HL-60 (cell line): ENCODE data around the gene SLC7A7.
A peak's percentile ranks its signal among the peaks of the same experiment; 100 is the strongest.
"Not testable (repeated sequence)": the region's sequence is repeated elsewhere in the genome, so short reads cannot be mapped to it uniquely, and the experiment has no call there.

Experiments used
- DNase-seq, 2 experiments: peaks; one replicate each; pipeline ENCODE4 v3.0.0-alpha.2; 2010 to 2020; ENCODE audit warnings: low read depth in 1 of 2, low spot score in 1 of 2
- H3K27ac ChIP-seq: fragments of 250-450 bp; sonication (Bioruptor Pico); replicated peaks from 2 replicates; pipeline ENCODE4 v1.5.1; 2020; ENCODE audit warnings: mild to moderate bottlenecking, moderate library complexity
- H3K27me3 ChIP-seq: fragments of 250-450 bp; sonication (Bioruptor Pico); 2 replicates; pipeline ENCODE4 v1.5.1; 2021; ENCODE audit warnings: mild to moderate bottlenecking, moderate library complexity; ENCODE audit not compliant: insufficient read depth, poor library complexity, severe bottlenecking
- H3K4me3 ChIP-seq: replicated peaks from 2 replicates; pipeline ENCODE4 v1.5.1; 2011; ENCODE audit warnings: mild to moderate bottlenecking, control low read depth, low read length; ENCODE audit not compliant: insufficient read depth
- GABPA ChIP-seq: IDR thresholded peaks from 2 replicates; pipeline ENCODE4 v1.6.1; 2012; ENCODE audit warnings: low read depth
- POLR2AphosphoS5 ChIP-seq: IDR thresholded peaks from 2 replicates; pipeline ENCODE4 v1.6.1; 2012; ENCODE audit warnings: low read depth
- SPI1 ChIP-seq: IDR thresholded peaks from 2 replicates; pipeline ENCODE4 v1.6.1; 2012; ENCODE audit warnings: low read depth, mild to moderate bottlenecking, borderline replicate concordance
- TF ChIP-seq, protein P1 (sequence below): IDR thresholded peaks from 2 replicates; pipeline ENCODE4 v1.6.1; 2012; ENCODE audit warnings: low read depth; ENCODE audit not compliant: insufficient replicate concordance
- TF ChIP-seq, protein P2 (sequence below): IDR thresholded peaks from one replicate; pipeline ENCODE4 v1.5.1; 2011; ENCODE audit warnings: low read length, control low read depth, inconsistent platforms; ENCODE audit not compliant: insufficient read depth

Gene SLC7A7

DNA sequence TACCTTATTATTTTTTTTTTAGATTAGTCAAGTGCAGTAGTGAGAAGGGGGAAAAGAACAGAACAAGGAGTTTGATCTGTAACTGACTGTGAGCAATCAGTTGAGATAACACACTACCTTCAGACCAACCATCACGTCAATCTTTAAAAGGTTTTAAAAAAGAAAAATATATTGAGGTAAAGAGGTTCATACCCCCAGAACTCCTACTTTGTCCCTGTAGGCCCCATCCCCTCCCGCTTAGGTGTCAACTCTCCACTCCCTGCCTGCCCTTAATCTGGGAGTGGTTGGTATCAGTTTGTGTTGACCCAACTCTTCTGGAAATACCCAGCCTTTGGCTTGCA, 37.3 kb upstream of the SLC7A7 start:
- Histone ChIP-seq H3K27ac (no peak overlapping the region), H3K4me3 (no peak overlapping the region), H3K27me3 (no peaks in the 10 kb centered on the region)
- DNase-seq = no peak
- TF ChIP-seq, protein P1, sequence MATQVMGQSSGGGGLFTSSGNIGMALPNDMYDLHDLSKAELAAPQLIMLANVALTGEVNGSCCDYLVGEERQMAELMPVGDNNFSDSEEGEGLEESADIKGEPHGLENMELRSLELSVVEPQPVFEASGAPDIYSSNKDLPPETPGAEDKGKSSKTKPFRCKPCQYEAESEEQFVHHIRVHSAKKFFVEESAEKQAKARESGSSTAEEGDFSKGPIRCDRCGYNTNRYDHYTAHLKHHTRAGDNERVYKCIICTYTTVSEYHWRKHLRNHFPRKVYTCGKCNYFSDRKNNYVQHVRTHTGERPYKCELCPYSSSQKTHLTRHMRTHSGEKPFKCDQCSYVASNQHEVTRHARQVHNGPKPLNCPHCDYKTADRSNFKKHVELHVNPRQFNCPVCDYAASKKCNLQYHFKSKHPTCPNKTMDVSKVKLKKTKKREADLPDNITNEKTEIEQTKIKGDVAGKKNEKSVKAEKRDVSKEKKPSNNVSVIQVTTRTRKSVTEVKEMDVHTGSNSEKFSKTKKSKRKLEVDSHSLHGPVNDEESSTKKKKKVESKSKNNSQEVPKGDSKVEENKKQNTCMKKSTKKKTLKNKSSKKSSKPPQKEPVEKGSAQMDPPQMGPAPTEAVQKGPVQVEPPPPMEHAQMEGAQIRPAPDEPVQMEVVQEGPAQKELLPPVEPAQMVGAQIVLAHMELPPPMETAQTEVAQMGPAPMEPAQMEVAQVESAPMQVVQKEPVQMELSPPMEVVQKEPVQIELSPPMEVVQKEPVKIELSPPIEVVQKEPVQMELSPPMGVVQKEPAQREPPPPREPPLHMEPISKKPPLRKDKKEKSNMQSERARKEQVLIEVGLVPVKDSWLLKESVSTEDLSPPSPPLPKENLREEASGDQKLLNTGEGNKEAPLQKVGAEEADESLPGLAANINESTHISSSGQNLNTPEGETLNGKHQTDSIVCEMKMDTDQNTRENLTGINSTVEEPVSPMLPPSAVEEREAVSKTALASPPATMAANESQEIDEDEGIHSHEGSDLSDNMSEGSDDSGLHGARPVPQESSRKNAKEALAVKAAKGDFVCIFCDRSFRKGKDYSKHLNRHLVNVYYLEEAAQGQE = no peak
- TF ChIP-seq GABPA (no peak), POLR2AphosphoS5 (no peak), SPI1 (no peak)
- TF ChIP-seq, protein P2, sequence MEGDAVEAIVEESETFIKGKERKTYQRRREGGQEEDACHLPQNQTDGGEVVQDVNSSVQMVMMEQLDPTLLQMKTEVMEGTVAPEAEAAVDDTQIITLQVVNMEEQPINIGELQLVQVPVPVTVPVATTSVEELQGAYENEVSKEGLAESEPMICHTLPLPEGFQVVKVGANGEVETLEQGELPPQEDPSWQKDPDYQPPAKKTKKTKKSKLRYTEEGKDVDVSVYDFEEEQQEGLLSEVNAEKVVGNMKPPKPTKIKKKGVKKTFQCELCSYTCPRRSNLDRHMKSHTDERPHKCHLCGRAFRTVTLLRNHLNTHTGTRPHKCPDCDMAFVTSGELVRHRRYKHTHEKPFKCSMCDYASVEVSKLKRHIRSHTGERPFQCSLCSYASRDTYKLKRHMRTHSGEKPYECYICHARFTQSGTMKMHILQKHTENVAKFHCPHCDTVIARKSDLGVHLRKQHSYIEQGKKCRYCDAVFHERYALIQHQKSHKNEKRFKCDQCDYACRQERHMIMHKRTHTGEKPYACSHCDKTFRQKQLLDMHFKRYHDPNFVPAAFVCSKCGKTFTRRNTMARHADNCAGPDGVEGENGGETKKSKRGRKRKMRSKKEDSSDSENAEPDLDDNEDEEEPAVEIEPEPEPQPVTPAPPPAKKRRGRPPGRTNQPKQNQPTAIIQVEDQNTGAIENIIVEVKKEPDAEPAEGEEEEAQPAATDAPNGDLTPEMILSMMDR = no peak

DNA sequence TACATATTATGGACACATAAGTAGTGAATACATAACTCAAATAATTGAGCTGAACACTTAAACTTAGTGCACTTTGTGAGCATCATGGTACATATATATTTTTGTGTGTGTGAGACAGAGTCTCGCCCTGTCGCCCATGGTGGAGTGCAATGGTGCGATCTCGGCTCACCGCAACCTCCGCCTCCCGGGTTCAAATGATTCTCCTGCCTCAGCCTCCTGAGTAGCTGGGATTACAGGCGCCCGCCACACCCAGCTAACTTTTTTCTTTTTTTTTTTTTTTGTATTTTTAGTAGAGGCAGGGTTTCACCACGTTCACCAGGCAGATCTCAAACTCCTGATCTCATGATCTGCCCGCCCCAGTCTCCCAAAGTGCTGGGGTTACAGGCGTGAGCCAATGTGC, 36.9 kb upstream of the SLC7A7 start:
- H3K27me3 ChIP-seq, H3K27ac ChIP-seq, H3K4me3 ChIP-seq, DNase-seq: not testable (repeated sequence)

DNA sequence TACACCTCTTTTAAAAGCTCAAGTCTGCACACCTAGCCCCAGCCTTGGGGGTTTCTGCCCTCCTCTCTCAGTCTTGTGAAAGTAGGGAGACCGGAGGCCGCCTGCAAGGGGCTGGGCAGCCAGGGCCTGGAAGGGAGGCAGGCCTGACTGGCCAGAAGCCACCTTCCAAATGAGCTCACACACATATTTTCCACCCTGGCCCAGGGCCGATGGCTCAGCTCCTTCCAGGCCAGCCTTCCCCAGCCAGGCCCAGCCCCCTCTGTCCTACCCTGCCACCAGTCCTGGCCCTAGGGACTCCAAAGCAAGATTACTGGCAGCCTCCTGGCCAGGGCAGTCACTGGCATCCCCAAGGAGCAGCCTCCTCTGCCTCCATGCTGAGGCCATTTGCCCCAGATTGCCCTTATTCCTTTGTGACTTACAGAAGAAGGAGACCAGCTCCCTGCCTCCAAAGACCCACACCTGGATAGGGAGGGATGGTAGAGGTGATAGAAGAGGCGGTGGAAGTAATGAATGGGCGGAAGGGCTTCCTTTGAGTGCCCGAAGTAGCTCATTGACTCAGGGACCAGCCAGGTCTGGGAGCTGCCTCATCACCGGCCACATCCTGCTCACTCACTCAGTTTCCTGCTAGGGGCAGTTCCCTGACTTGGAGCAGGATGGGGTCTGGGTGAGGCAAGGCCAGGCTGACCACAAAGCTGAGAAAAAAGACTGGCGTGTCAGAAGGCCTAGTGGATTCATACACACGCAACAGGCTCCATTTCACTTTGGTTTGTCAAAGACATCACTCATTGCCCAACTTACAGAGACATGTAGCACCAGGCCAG, 35.9 kb upstream of the SLC7A7 start:
- peak; percentile 73 to 85 for DNase-seq
- H3K27ac ChIP-seq = peak overlapping the region; percentile 43
- TF ChIP-seq, protein P2 = no peak
- TF ChIP-seq POLR2AphosphoS5 = no peak
- TF ChIP-seq GABPA = no peak
- TF ChIP-seq, protein P1 = no peak
- no peak for TF ChIP-seq SPI1
- H3K27me3 ChIP-seq = no peaks in the 10 kb centered on the region
- H3K4me3 ChIP-seq = no peak overlapping the region

DNA sequence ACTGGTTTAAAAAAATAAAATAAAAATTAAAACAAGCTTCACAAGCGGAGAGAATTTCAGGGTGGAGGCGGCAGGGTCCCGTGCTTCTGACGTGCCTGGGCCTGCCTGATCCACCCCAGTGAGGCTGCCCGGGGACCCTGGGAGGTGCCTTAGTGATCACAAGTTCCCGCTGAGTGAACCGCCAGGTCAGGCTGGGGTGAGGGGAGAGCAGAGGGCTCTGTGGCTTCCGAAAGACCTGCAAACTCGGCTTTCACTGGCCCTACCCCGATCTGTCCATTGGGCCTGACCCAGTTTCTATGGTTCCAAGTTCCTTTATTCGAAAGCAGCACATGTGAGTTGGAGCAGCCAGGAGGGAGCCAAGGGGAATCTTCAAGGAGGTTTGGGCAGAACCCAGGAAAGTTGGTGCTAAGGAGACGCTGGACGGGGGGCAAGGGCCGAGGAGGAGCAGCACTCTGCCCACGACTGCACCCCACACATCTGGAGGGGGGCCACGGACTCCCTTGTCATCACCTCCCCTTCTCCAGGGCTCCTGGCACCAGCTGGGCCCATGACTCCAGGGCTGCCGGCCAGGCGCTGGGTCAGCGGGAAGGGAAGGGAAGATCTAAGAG, 34.1 kb upstream of the SLC7A7 start:
- Histone ChIP-seq H3K27ac (no peak overlapping the region), H3K4me3 (no peak overlapping the region), H3K27me3 (no peaks in the 10 kb centered on the region)
- TF ChIP-seq, protein P1 = no peak
- TF ChIP-seq, protein P2 = no peak
- no peak for TF ChIP-seq POLR2AphosphoS5
- no peak for TF ChIP-seq SPI1
- TF ChIP-seq GABPA = no peak
- DNase-seq = no peak
